ENCODE data around the gene AFAP1.

AFAP1 gene

DNA sequence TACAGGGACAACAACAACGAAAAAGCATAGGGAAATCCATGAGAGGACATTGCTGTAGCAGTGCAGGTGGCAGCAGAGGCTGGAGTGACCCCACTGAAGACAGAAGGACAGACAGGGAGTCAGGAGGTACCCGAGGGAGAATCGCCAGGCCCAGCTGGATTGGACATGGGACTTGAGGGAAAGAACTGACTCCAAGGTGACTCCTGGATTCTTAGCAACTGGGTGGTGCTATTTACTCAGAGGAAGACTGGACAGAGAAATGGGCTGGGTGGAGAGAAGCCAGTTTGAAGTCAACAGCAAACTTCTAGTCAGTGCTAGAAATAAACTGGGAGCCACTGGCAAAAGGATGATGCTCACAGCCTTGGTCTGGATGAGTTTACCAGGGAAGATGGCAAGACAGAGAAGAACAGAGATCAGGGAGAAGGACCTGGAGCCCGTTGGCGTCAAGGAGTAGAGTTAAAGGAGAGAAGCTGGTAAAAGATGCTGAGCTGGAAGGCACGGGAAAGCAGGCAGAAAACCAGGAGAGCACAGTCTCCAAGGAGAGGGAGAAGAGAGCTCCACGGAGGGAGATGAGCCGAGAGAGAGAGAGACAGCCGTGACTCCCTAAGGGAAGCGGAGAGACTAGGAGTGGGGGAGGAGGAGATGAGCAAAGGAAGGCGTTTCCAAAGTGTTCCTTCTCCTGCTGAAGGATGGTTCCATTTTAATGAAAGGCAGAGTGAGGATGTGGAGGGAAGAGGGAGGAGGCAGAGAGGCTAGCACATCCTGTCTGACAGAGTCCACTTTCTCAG, 119.4 kb downstream of the AFAP1 start:
- DNase-seq (ENCODE audit: low spot score) = no peak

DNA sequence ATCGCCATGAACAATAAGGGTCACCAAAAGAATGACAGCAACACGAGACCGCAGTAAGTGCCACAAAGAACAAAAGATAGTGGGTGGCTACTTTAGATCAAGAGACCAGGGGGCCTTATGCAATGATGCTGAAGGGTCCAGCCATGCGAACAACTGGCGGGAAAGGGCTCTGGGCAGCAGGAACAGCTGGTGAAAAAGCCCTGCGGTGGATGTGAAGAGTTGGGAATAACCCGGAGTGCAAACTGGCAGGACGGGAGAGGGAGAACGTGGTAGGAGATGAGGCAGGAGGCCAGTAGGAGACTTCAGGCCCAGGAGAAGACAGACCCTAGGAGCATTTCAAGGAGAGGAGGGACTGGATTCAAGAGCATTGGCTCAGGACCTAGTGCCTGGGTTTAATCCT, 120.2 kb downstream of the AFAP1 start:
- no peak for DNase-seq (ENCODE audit: low spot score)

DNA sequence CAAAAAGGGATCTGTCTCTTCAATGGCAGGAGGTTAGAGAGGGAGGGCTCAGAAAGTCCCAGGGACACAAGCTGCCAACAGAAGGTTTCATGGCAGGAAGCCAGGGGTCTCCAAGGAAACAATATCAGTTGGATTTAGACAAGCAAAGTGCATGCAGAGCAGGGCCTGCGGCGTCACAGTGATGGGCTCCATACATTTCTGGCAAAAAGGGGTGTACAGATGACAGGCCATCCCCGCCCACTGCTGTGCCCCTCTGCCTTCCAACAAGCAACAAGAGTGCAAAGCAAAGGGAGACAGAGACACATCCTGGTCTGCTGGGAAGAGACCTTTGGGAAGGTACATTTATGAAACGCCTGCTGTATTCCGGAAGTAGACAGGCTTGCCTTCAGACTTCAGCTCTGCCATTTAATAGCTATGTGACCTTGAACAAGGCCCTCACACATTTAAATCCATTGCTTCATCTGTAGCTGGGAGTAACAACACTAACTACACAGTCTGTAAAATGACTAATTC, 121.2 kb downstream of the AFAP1 start:
- no peak for DNase-seq (ENCODE audit: low spot score)

DNA sequence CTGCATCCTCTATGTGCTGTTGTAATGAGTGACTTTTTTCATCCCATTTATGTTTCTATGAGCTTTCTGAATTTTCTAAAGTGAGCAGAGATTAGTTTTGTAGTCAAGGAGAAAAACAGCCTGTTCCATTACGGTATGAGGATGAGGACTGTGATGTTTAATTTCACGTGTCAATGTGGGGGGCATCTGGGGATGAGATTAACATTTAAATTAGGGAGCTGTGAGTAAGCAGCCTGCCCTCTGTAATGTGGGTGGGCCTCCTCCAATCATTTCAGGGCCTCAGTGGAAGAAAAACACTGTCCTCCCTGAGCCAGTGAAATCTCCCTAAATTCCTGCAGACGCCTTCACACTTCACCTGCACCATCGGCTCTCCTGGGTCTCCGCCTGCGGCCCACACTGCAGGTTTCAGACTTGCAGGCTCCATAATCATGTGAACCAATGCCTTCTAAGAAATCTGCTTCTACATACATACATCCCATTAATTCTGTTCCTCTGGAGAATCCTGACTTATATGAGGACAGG, 121.7 kb downstream of the AFAP1 start:
- no peak for DNase-seq (ENCODE audit: low spot score)

DNA sequence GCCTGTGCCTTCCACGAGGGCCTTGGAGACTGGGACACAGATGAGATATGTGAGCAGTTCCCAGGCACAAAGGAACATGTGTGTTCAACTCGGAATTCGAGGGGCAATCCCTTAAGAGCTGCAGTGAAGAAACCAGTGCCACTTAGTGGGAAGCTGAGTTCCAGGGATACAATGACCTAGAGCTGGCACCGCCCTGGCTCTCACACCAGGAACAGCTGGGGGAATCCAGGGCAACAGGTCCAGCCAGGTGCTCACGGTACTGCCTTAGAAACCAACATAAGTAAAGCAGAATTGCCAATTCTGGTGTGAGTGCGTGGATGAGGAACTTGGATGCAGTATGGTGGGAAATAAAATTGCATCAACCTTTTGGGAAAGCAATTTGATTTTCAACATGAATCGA, 122.9 kb downstream of the AFAP1 start:
- DNase-seq (ENCODE audit: low spot score) = no peak

DNA sequence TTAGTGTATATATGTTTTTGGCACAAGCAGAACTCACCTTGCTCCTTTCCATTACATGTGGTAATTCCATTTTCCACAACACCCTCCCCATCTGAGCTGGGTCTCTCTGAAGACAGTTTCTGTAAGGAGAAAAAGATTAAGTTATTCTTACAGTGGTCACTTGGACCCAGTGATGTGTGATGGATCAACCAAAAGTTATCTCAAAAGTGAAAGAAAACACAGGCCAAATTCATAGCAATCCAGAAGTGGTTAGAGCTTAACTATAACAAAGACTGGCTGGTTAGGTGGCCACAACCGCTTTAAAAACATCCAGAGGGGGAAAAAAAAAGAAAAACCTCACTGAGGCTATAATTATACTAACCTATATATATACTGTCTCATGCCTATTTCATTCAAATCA, 123.7 kb downstream of the AFAP1 start:
- no peak for DNase-seq (ENCODE audit: low spot score)

DNA sequence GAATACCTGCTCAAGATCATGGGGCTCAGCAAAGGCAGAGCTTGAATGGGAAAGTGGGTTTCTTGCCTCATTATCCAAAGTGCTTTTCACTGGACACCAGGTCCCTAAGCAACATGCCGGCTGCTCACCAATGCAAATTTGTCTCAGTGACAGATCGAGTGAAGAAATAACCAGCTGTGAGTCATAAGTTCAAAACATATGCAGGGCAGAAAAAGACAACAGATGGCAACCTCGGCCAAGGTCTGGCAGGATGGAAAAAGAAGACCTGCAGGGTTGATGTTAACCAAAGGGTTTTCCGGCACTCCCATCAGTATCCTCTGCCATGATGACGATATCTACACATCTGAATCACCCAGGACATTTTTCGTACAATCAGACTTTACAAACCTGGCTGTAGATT, 124.1 kb downstream of the AFAP1 start:
- no peak for DNase-seq (ENCODE audit: low spot score)

DNA sequence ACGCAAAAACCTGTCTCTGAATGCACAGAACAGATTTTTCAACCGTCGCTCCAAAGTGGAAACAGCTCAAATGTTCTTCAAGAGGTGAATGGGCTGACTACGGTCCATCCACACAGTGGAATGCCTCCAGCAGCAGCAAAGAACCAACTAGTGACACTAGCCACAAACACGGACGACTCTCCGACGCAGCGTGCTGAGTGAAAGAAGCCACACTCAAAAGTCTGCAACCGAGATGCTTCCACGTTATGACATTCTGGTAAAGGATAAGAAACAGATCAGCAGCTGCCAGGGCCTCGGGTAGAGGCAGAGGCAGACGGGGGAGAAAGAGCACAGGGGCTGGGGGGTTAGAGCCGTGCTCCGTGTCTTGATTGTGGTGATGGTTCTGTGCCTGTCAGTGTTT, 125.2 kb downstream of the AFAP1 start:
- no peak for DNase-seq (ENCODE audit: low spot score)

DNA sequence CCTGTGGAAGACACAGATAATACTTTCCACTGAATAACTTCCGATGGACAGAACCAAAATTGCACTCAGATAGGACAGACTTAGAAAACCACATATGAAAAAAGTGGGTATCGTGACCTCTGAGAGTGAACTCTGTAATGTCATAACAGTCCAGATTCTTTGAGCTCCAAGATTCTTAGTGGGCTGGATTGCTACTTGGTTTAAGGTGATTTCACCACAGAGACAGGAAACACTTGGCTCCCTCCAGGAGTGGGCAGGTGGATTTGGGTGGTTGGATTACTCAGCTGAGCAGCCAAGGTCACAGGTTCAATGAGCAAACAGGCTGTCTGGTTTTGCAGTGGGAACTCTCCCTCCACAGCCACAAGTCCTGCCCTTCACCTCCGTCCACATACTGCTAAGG, 126.0 kb downstream of the AFAP1 start:
- DNase-seq (ENCODE audit: low spot score) = no peak

DNA sequence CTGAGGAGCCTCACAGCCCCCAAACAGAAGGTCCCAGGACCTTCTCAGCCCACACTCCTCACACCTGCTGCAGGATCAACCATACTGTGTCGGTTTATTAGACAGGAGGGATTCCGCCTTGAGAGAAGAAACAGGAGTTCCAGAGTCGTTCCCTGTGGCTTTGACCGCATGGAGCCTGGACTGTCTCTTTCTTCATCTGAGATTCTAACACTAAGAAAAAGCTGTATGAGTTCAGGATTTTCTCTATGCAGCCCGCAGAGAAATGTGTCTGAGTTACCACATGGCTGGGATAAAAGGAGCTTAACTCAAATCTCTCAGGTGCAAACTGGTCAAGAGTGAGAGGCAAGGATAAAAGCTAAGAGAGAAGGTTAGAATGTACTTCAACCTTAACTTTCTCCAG, 126.7 kb downstream of the AFAP1 start:
- no peak for DNase-seq (ENCODE audit: low spot score)

DNA sequence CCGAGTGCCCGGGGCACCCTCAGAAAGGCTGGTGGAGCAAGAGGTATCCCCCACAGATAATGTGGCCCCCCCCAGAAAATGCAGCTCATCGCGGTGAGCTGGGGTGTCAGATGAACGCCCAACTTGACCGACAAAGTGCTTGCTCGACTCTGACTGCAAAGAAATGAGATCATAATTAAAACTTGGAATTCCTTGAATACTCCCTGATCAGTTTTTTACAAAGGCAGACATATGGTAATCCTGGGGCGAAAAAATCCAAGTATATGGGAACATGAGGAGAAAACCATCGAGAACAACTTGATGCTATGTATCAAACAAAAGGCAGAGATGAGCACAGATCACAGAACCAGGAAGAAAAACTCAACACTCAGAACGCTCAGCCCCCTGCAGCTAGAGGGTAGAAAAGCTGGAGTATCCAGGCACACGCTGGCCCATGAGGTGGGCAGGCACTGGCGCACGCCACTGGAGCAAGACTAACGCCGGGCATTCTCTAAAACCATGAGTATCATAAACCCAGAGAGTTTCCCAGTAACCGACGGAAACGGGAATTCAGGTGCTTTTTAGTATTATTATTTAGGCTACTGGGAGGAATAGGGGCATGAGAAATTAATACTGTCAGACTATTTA, 127.3 kb downstream of the AFAP1 start:
- no peak for DNase-seq (ENCODE audit: low spot score)

DNA sequence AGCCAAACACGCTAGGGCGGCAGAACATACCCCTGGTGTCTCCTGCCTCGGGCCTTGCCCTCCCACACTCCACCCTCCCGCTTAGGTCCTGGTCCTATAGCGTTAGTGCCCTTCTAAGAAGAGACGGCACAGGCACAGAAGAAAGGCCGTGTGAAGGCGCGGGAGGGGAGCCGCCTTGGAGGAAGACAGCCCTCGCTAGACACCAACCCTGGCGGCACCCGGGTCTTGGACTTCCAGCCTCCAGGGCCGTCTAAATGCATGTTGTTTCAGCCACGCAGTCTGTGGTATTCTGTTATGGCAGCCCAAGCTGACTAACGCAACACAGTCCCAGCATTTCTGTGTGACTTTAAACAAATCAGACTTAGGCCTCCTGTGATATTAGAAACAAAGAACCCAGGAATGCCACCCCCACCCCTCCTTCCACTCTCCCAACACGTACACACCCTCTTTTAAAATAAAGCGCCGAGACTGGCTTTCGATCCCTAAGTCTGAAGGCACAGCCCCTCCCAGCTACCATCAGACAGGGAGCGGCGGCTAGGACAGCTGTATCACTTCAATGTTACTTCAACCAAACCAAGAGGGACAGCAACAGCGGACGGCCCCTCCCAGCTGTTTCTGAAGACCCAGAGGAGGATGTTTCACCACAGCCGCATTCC, 128.0 kb downstream of the AFAP1 start:
- DNase-seq (ENCODE audit: low spot score) = peak; percentile 56

DNA sequence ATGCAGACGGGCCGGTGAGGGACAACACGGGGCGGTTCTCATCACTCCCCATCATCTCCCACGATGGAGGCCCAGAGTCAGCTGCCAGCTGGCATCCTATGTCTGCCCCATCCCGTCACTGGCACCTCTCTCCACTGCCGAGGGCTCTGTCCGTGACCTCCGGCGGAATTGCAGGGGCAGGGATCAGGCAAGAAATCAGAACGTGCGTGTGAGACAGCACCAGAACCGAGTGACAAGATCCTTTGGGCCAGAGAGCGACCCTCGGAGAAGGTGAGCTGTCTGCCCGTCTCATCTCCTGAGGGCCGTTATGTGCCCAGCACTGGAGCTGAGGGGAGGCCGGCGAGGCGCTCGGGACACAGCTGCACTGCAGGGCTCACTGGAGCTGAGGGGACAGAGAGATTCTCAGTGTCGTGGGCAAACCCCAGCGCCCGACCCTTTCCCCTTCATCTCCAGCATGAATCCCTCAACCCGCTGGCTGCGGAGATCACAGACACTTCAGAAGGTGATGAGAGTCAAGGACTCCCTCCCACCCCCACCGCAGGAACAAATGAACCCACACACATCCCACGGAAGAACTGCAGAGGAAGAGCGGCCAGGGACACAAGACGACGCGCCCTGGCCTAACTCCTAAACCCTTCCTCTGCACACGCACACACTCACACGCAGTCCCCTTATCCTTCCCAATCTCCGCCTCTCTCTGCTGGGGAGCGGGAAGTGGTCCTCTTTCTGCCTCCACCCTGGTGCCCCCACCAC, 128.7 kb downstream of the AFAP1 start:
- no peak for DNase-seq (ENCODE audit: low spot score)

DNA sequence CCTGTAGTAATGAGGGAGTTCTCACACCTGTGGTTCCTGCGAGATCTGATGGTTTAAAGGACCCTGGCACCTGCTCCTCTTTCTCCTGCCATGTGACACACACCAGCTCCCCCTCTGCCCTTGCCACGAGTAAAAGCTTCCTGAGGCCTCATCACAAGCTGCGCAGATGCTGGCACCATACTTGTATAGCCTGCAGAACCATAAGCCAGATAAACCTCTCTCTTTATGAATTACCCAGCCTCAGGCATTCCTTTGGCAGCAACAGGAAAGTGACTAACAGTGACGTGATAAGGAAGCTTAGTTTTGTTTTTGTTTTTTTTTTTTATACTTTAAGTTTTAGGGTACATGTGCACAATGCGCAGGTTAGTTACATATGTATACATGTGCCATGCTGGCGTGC, 130.9 kb downstream of the AFAP1 start:
- no peak for DNase-seq (ENCODE audit: low spot score)

DNA sequence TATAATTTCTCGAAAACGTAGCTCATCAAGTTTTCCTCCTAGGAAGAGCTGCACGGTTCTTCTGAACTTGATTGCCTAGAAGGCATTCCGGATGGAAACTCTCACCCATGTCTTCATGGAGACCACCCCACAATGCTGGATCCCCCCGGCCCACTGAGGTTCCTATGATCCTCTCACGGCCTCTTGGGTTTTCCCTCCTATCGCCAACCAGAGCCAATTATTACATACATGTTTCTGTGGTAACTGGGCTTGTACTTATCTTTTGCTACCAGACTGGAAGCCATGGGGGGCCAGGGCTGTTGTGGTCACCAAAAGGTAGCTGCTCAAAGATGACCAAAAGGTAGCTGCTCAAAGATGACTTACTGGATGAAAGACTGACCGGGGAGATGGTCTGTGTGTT, 131.5 kb downstream of the AFAP1 start:
- DNase-seq (ENCODE audit: low spot score) = no peak

DNA sequence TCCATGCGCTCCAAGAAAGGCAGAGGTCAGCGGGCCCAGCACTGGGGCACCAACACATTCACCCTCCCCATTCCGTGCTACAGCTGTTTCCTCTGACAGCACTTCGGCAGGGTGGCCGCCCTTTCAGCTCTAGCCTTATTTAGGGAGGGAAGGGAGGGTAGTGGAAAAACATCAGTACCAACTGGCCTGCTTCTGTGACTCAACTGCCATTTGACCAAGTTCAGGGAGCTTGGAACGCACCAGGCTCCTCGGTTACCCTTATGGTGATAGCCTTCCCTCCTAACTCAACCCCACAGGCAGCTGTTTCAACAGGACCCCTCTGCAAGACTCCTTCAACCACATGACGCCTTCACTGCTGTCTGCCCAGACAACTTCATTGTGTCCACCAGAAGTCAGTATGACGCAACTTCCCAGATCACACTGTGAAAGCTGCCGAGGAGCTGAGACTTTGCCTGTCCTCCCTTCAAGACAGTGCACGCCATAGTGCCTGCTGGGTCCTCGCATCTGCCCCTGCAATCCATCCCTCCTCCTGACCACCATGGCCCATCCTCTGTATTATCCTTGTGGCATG, 132.2 kb downstream of the AFAP1 start:
- DNase-seq (ENCODE audit: low spot score) = no peak

DNA sequence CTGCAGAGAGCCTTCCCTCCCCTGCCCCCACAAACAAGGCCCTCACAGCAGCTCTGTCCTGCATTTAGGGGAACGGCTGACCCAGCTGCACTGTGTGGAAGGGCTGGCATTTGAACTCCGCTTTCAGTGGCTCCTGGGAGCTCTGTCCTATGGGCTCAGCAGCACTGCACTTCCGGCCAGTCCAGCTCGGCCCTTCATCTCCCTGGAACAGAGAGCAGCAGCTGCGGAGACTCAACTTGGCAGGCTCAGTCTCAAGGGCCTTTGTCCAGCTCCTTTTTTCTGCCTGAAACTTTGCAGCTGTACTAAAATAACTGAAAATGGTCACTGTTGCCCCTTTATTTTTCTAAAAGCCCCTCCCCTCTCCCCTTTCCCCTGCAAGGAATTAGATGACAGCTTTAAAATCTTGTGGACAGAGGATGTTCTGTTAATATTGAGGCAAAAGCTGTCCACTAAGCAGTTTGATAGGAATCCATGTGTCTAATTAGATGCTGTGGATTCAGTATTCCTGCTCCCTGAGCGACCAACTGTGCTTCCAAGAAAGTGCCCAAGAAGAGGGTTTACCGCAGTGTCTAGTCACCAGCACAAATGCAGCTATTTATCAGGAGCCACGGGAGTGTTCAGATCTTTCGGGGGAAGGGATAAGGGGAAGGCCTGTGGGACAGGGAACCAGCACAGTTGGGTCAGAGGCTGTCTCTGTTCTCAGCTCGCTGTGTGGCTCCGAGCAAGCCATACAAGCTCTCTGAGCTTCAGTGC, 133.1 kb downstream of the AFAP1 start:
- DNase-seq (ENCODE audit: low spot score) = no peak

DNA sequence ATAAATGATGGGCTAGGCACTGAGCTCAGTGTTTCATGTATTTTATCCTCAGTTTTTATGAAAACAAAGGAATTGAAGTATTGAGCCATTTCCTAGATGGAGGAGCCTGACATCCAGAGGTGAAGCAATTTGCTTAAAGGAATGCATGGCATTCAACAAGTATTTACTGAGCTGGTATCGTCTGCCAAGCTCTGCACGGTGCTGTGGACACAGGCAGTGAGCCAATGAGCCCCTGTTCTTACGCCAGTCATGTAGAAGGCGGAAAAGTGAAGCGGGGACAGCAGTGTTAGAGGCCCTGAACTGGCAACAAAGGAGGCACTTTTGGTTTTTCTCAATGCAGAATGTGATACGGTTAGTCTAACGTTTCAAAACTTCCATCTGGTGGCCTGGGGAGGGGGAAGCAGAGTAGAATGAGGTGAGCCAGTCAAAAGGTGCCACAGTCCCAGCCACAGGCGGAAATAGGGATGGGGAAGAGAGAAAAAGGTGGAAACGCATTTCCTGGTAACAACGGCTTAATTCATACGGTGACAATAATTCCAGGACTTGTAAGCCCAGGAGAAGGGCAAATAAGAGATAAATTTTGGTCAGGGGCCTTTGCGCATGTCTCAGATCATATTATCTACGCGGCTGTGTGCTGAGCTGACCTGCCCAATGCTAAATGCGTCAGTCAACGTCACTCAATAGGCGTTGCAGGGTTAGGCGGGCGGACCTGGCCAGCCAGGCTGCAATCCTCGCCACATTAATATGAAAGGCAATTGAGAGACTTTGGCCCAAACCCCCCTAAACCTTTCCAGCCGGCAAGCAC, 133.9 kb downstream of the AFAP1 start:
- DNase-seq (ENCODE audit: low spot score) = peak; percentile 61

DNA sequence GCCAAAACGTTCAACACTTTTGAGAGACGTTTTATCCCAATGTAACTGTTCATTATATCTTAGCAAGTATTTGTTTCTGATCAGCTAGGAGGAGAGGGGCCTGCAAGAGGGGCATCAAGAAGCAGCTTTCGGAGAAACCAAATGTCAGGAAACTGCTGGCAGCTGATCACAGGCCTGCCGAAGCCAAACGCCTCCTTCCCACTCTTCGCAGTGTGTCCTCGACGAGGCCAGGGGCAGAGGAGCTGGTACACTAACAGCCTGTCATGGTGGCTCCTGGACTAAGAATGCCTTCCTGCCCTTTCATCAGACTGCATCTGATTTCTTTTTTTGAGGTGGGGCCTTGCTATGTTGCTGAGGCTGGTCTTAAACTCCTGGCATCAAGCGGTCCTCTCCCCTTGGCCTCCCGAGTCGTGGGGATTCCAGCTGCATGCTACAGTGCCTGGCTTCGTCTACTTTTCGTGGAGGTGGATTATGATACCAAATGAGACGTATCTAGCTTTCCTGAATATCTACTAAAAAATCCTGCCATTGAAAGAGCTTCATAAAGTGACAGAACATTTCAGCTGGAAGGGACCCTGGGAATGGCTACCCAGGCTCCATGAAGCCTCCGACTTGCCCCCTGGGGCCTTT, 134.8 kb downstream of the AFAP1 start:
- DNase-seq (ENCODE audit: low spot score) = no peak
